ENCODE measurements around the gene CACNA1F. TPM values are rescaled to one million over a fixed set of nuclear protein-coding genes. Genes with fewer than 3 reads are reported as not detected.

CACNA1F gene
- total RNA-seq, 2 experiments from 2014 or later: not detected

DNA sequence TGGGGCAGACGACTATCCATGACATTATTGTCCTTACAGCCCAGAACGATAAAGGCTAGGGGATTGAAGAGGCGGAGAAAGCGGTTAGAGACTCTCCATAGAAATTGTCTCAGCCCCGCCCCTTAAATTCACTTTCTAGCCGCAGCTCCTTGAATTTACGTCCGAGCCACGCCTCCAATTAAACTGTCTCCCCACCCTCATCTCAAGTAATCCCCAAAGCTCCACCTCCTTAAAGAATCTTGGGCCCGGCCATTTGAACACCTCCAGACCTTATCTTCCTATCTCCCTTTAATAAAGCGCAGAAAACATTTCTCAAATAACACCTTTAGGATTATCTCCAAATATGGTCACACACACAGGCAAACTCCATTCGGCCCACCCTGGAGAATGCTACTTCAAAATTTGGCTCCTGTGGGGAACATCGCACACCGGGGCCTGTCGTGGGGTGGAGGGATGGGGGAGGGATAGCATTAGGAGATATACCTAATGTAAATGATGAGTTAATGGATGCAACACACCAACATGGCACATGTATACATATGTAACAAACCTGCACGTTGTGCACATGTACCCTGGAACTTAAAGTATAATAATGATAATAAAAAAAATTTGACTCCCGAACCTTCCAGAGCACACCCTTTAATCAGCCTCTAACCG is 77.8 kb downstream of the CACNA1F start:
- peaks cover 13% of the 10 kb centered on the region for H3K4me1 ChIP-seq (ENCODE audit: insufficient read depth, low read length, poor library complexity, severe bottlenecking)
- H4K20me1 ChIP-seq (ENCODE audit: insufficient read depth, low read length): no peaks in the 10 kb centered on the region
- TF ChIP-seq, protein P1, sequence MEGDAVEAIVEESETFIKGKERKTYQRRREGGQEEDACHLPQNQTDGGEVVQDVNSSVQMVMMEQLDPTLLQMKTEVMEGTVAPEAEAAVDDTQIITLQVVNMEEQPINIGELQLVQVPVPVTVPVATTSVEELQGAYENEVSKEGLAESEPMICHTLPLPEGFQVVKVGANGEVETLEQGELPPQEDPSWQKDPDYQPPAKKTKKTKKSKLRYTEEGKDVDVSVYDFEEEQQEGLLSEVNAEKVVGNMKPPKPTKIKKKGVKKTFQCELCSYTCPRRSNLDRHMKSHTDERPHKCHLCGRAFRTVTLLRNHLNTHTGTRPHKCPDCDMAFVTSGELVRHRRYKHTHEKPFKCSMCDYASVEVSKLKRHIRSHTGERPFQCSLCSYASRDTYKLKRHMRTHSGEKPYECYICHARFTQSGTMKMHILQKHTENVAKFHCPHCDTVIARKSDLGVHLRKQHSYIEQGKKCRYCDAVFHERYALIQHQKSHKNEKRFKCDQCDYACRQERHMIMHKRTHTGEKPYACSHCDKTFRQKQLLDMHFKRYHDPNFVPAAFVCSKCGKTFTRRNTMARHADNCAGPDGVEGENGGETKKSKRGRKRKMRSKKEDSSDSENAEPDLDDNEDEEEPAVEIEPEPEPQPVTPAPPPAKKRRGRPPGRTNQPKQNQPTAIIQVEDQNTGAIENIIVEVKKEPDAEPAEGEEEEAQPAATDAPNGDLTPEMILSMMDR (conservative IDR thresholded peaks at IDR 0.05; ENCODE audit: low read length): no peak
- no peak for TF ChIP-seq EZH2phosphoT487 (IDR thresholded peaks at IDR 0.05; ENCODE audit: borderline replicate concordance, low read depth, low read length)
- ChIA-PET POLR2A (interaction anchor here (0.6 to 2.5 kb wide), 6 partner anchors 10 to 20 kb away, joined by 3 to 7 read pairs (median 4); partner anchors contain the start of gene PLP2), CTCF (ENCODE audit: unreplicated experiment) (interaction anchor here (0.6 to 1.0 kb wide), 5 partner anchors 10 to 36 kb away, joined by 3 to 9 read pairs (median 4); partner anchors contain the start of gene PLP2)
- H2AFZ ChIP-seq (ENCODE audit: low read length): peak overlapping the region; percentile 21; the same call in 1 of the 2 replicates
- intact Hi-C loops (cut with micrococcal nuclease; ENCODE audit: unreplicated experiment): no loop called here
- no peaks in the 10 kb centered on the region for H3K9me2 ChIP-seq (ENCODE audit: insufficient read depth, low read length)
- no peaks in the 10 kb centered on the region for H3K9me3 ChIP-seq (ENCODE audit: low read length)
- peak overlapping the region; percentile 83 for H3K27ac ChIP-seq (ENCODE audit: low read depth, low read length, poor library complexity, severe bottlenecking)
- H3K36me3 ChIP-seq (ENCODE audit: insufficient read depth, low read length): no peaks in the 10 kb centered on the region
- H3K79me2 ChIP-seq (ENCODE audit: insufficient read depth, low read depth, low read length): no peaks in the 10 kb centered on the region
- no TSS peak for BruUV-seq (replicated peaks)
- peak; percentile 72 for DNase-seq (ENCODE audit: low spot score)
- H3K4me3 ChIP-seq (ENCODE audit: low read depth, low read length, poor library complexity, severe bottlenecking): peak overlapping the region; percentile 72
- peak overlapping the region; percentile 85 for H3K4me2 ChIP-seq (ENCODE audit: low read length)

Other genes with a start within 250 kb of the CACNA1F start
- 27.5 and 42.7 TPM in 2 replicates for gene GRIPAP1, start 231.1 kb downstream of the CACNA1F start, total RNA-seq (2014; rRNA removed; shearing (Covaris generic))
- 95.9 and 98.3 TPM in 2 replicates for gene GRIPAP1, start 231.1 kb downstream of the CACNA1F start, total RNA-seq (2022)
- gene TFE3, start 190.0 kb downstream of the CACNA1F start, total RNA-seq (2014; rRNA removed; shearing (Covaris generic)): 7.6 and 10.2 TPM in 2 replicates
- gene TFE3, start 190.0 kb downstream of the CACNA1F start, total RNA-seq (2022): 19.0 and 19.8 TPM in 2 replicates
- gene CCDC120, start 174.3 kb downstream of the CACNA1F start, total RNA-seq (2014; rRNA removed; shearing (Covaris generic)): 0.95 and 1.4 TPM in 2 replicates
- gene CCDC120, start 174.3 kb downstream of the CACNA1F start, total RNA-seq (2022): 3.6 and 4.1 TPM in 2 replicates
- 2.3 and 8.1 TPM in 2 replicates for gene PRAF2, start 159.3 kb downstream of the CACNA1F start, total RNA-seq (2014; rRNA removed; shearing (Covaris generic))
- 17.5 and 20.3 TPM in 2 replicates for gene PRAF2, start 159.3 kb downstream of the CACNA1F start, total RNA-seq (2022)
- 32.4 and 37.6 TPM in 2 replicates for gene WDR45, start 153.5 kb downstream of the CACNA1F start, total RNA-seq (2014; rRNA removed; shearing (Covaris generic))
- gene WDR45, start 153.5 kb downstream of the CACNA1F start, total RNA-seq (2022): 46.2 and 48.7 TPM in 2 replicates
- 18.8 and 27.5 TPM in 2 replicates for gene GPKOW, start 109.6 kb downstream of the CACNA1F start, total RNA-seq (2014; rRNA removed; shearing (Covaris generic))
- gene GPKOW, start 109.6 kb downstream of the CACNA1F start, total RNA-seq (2022): 16.8 and 17.7 TPM in 2 replicates
- 0.85 and 1.0 TPM in 2 replicates for gene MAGIX, start 70.6 kb downstream of the CACNA1F start, total RNA-seq (2014; rRNA removed; shearing (Covaris generic))
- gene MAGIX, start 70.6 kb downstream of the CACNA1F start, total RNA-seq (2022): 1.1 and 1.7 TPM in 2 replicates
- 16.7 and 21.2 TPM in 2 replicates for gene PLP2, start 61.4 kb downstream of the CACNA1F start, total RNA-seq (2014; rRNA removed; shearing (Covaris generic))
- gene PLP2, start 61.4 kb downstream of the CACNA1F start, total RNA-seq (2022): 54.3 and 56.9 TPM in 2 replicates
- gene PRICKLE3, start 47.0 kb downstream of the CACNA1F start, total RNA-seq (2014; rRNA removed; shearing (Covaris generic)): 9.9 and 10.6 TPM in 2 replicates
- gene PRICKLE3, start 47.0 kb downstream of the CACNA1F start, total RNA-seq (2022): 11.0 and 16.7 TPM in 2 replicates
- gene SYP, start 33.1 kb downstream of the CACNA1F start, total RNA-seq (2014; rRNA removed; shearing (Covaris generic)): 0.79 and 2.3 TPM in 2 replicates
- 2.3 and 2.9 TPM in 2 replicates for gene SYP, start 33.1 kb downstream of the CACNA1F start, total RNA-seq (2022)
- not detected in 2 replicates for gene CCDC22, start 2.1 kb upstream of the CACNA1F start, total RNA-seq (2014; rRNA removed; shearing (Covaris generic))
- gene CCDC22, start 2.1 kb upstream of the CACNA1F start, total RNA-seq (2022): 10.8 and 13.7 TPM in 2 replicates
- 0.06 TPM in 1 of 2 replicates, not detected in the other for gene FOXP3, start 31.4 kb upstream of the CACNA1F start, total RNA-seq (2014; rRNA removed; shearing (Covaris generic))
- gene FOXP3, start 31.4 kb upstream of the CACNA1F start, total RNA-seq (2022): 0.57 and 0.59 TPM in 2 replicates
- gene PPP1R3F, start 36.5 kb upstream of the CACNA1F start, total RNA-seq (2014; rRNA removed; shearing (Covaris generic)): 5.1 and 11.8 TPM in 2 replicates
- 5.3 and 5.5 TPM in 2 replicates for gene PPP1R3F, start 36.5 kb upstream of the CACNA1F start, total RNA-seq (2022)
- not detected in 2 replicates for gene GAGE10, start 70.3 kb upstream of the CACNA1F start, total RNA-seq (2014; rRNA removed; shearing (Covaris generic))
- gene GAGE10, start 70.3 kb upstream of the CACNA1F start, total RNA-seq (2022): not detected in 2 replicates
- not detected in 2 replicates for gene GAGE12J, start 88.7 kb upstream of the CACNA1F start, total RNA-seq (2014; rRNA removed; shearing (Covaris generic))
- not detected in 2 replicates for gene GAGE12J, start 88.7 kb upstream of the CACNA1F start, total RNA-seq (2022)
- not detected in 2 replicates for gene GAGE13, start 98.2 kb upstream of the CACNA1F start, total RNA-seq (2014; rRNA removed; shearing (Covaris generic))
- not detected in 2 replicates for gene GAGE13, start 98.2 kb upstream of the CACNA1F start, total RNA-seq (2022)

Data from OCI-LY7 (cell line).